D721Med (cell line): ENCODE data around the gene ABI2.
"Not testable (repeated sequence)": the region's sequence is repeated elsewhere in the genome, so short reads cannot be mapped to it uniquely, and the experiment has no call there.

Source experiments
- DNase-seq: peaks from one replicate; pipeline ENCODE4 v3.0.0; 2011; ENCODE audit warnings: low spot score; ENCODE audit not compliant: insufficient read length
- FAIRE-seq: peaks from 2 replicates; lab custom pipeline; 2011; peaks lifted over from hg19 to GRCh38; lab: Jason Lieb, UNC
- TF ChIP-seq, protein P1 (sequence below): IDR thresholded peaks from 2 replicates; pipeline ENCODE4 v1.5.1; 2012; ENCODE audit warnings: mild to moderate bottlenecking, control low read depth; ENCODE audit not compliant: insufficient read depth; ENCODE audit errors: missing control alignments

Gene ABI2

DNA sequence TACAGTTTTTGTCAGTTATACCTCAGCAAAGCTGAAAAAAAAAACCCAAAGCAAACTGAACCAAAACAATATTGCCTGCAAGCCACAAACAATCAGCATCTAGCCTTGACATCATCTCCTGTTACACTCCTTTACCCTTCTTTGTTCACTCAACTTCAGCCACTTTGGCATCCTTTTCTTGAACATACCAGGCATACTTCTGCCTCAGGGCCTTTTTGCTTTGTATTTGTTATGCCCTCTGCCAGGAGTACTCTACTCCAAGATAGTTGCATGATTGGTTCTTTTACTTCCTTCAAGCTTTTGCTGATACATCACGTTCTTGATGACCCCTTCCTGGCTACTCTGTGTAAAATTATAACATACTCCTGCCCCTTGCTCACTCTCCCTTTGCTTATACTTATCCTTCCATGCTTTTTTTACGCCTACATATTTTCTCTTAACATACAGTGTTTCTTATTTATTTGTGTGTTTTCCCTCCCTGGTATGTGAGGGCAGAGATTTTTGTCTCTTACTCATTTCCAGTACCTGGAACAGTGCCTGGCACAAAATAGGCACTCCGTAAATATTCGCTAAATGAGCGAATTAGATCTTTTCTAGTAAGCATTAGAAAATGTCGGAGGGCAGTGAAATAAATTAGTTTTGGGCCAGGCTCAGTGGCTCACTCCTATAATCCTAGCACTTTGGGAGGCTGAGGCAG lies 12.7 kb downstream of the ABI2 start:
- no peak for DNase-seq
- FAIRE-seq = no peak
- TF ChIP-seq, protein P1, sequence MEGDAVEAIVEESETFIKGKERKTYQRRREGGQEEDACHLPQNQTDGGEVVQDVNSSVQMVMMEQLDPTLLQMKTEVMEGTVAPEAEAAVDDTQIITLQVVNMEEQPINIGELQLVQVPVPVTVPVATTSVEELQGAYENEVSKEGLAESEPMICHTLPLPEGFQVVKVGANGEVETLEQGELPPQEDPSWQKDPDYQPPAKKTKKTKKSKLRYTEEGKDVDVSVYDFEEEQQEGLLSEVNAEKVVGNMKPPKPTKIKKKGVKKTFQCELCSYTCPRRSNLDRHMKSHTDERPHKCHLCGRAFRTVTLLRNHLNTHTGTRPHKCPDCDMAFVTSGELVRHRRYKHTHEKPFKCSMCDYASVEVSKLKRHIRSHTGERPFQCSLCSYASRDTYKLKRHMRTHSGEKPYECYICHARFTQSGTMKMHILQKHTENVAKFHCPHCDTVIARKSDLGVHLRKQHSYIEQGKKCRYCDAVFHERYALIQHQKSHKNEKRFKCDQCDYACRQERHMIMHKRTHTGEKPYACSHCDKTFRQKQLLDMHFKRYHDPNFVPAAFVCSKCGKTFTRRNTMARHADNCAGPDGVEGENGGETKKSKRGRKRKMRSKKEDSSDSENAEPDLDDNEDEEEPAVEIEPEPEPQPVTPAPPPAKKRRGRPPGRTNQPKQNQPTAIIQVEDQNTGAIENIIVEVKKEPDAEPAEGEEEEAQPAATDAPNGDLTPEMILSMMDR = no peak

DNA sequence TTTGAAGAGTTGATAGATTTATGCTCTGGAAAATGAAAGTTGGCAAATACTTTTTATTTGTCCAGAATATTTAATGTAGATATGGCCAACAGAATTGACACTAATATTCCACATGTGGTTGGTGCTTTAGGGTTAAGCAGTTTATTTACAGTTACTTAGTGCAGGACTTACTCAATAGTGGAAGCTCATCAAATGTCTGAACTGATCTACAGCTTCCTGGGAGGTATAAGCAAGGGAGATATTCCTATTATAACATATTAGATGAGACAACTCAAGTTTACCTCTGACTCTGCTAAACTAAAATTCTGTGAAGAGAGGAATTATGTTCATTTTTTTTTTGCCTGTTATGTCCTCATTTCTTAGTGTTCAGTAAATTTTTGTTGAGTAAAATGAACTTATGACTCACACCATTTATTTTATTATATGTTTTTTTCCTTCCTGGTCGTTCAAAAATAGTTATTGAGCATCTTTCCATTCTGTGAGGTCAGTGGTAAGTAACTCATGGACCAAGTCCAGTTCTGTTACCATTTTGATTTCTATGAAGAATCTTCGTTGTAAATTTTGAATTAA lies 13.6 kb downstream of the ABI2 start:
- DNase-seq (no peak), FAIRE-seq (no peak)
- TF ChIP-seq, protein P1 = no peak

DNA sequence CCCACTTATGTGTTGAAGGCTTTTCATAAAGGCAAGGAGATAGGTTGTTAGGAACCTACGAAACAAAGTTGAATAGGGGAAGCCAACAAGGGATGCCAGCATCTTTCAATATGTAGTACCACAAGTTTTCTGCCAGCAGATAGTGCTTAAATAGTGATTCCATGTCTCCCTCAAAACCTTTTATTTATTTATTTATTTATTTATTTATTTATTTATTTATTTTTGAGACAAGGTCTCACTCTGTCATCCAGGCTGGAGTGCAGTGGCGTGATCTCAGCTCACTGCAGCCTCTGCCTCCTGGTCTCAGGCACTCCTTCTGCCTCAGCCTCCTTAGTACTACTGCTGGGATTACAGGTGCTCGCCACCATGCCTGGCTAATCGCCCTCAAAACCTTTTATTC lies 14.2 kb downstream of the ABI2 start:
- not testable (repeated sequence) for FAIRE-seq, DNase-seq

DNA sequence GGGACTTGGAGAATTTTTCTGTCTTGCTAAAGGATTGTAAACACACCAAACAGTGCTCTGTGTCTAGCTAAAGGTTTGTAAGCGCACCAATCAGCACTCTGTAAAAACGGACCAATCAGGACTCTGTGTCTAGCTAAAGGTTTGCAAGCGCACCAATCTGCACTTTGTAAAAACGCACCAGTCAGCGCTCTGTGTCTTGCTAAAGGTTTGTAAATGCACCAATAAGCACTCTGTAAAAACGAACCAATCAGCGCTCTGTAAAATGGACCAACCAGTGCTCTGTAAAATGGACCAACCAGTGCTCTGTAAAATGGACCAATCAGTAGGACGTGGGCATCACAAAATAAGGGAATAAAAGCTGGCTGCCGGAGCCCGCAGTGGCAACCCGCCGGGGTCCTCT lies 16.5 kb downstream of the ABI2 start:
- TF ChIP-seq, protein P1 = no peak
- FAIRE-seq (no peak), DNase-seq (no peak)

DNA sequence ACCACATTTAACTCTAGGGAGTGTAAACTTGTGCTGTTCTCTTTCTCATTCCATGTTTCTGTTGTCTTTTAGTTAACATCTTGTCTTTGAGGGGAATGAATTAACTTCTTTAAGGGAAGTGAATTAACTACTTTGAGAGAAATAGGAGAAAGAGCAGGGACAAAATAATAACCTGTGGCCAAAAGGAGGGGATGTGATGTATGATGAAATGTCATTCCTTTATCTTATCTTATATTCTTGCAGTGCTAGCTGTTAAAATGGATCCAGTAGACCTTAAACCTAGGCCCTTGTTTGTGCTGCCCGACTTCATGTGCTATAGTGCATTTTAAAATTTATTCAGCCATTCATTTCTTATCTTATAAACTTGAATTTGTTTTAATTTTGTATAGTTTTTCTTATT lies 18.4 kb downstream of the ABI2 start:
- DNase-seq (no peak), FAIRE-seq (no peak)

DNA sequence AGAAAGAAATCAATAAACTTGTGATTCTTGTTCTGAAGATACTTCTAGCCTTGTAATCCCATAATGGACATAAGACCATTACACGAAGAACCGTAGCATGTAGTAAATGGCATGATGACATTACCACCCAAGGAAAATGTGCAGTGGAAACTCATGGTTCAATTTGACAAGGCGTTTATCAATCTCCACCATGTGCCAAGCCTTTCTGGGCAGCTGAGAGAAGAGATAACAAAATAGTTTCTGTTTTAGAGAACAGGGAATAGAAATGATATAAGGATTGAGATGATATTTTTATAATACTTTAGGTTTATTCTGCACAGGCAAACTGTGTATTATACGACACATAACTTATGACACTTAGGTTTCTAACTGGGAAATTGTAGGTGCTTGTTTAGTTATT lies 19.2 kb downstream of the ABI2 start:
- TF ChIP-seq, protein P1 = no peak
- no peak for DNase-seq
- FAIRE-seq = no peak

More for the DNA sequence above, 18.4 kb downstream of the ABI2 start:
- TF ChIP-seq, protein P1 = no peak

DNA sequence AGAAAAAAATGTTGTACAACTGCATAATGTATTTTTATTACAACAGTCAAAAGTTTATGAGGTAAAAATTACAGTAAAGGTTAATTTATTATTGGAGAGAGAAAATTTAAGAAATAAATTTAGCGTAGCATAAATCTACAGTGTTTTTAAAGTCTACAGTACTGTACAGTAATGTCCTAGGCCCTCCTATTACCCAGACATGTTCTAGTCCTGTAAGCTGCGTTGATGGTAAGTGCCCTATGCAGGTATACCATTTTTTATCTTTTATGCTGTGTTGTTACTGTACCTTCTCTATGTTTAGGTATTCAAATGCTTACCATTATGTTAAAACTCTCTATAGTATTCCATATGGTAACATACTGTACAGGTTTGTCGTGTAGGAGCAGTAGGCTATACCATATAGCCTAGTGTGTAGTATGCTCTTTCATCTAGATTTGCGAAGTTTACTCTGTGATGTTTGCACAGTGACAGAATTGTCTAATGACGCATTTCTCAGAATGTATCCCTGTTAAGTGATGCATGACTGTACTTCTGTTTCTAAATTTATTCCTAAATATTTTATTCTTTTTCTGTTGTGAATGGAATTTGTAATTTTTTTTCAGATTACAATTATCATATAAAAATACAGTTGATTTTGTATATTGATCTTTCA lies 24.5 kb downstream of the ABI2 start:
- DNase-seq = no peak
- no peak for FAIRE-seq
- TF ChIP-seq, protein P1 = no peak
